A549 treated with AZD9567 at 1 μM for 4 hours (cell line): ENCODE results near the gene ELOA. TPM values are rescaled to one million over a fixed set of nuclear protein-coding genes. Genes with fewer than 3 reads are reported as not detected.

Experiments
- total RNA-seq: library from RNA; stranded (reverse); fragments of 200-300 nt; extraction: Qiagen RNA extraction; gene quantifications from 5 replicates; pipeline ENCODE4 v1.2.3, GENCODE V29; 2022; ENCODE audit not compliant: insufficient read depth

The ELOA gene, protein sequence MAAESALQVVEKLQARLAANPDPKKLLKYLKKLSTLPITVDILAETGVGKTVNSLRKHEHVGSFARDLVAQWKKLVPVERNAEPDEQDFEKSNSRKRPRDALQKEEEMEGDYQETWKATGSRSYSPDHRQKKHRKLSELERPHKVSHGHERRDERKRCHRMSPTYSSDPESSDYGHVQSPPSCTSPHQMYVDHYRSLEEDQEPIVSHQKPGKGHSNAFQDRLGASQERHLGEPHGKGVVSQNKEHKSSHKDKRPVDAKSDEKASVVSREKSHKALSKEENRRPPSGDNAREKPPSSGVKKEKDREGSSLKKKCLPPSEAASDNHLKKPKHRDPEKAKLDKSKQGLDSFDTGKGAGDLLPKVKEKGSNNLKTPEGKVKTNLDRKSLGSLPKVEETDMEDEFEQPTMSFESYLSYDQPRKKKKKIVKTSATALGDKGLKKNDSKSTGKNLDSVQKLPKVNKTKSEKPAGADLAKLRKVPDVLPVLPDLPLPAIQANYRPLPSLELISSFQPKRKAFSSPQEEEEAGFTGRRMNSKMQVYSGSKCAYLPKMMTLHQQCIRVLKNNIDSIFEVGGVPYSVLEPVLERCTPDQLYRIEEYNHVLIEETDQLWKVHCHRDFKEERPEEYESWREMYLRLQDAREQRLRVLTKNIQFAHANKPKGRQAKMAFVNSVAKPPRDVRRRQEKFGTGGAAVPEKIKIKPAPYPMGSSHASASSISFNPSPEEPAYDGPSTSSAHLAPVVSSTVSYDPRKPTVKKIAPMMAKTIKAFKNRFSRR
- total RNA-seq, result 27.9 to 32.8 TPM (median 28.8 TPM) in 5 replicates

DNA sequence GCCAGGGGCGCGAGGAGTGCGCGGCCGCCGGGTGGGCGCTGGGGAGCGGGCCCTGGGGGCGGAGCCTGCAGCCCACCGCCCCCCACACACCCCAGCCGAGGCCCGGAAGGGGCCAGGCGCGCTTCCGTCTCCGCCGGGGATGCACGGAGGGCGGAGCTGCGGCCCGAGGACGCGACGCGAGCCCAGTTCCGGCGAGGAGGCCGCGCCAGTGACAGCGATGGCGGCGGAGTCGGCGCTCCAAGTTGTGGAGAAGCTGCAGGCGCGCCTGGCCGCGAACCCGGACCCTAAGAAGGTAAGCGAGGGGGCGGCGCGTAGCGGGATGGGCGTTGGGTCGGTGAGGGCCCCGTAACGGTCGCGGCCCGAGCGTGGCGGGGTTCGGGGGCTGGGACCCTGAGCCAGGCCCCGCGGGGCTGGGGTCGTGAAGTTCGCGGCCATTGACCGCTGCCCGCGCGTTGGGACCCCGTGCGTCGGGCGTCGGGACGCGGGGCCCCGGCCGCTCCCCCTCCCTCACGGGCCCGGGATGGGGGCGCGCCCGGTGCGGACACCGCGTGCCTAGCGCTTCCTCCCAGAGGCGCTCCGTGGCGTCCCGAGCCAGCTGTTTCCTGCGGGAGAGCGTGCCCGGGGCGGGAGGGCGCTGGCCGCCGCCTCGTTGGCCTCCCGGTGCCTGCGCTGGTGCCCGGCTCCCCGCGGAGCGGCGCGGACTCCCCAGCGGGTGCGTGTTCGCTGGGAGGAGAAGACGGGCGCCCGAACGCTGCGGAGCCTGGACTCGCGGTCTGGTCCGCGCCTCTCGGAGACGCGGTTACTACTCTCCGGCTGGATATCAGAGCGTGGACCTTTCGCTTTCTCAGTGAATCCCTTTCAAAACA lies at the start of gene ELOA:
Gene ELOA, plus strand, starts transcription at position 185 of the 866 bp plus-strand sequence. Its CDS starts 33 bp downstream, at position 218.

DNA sequence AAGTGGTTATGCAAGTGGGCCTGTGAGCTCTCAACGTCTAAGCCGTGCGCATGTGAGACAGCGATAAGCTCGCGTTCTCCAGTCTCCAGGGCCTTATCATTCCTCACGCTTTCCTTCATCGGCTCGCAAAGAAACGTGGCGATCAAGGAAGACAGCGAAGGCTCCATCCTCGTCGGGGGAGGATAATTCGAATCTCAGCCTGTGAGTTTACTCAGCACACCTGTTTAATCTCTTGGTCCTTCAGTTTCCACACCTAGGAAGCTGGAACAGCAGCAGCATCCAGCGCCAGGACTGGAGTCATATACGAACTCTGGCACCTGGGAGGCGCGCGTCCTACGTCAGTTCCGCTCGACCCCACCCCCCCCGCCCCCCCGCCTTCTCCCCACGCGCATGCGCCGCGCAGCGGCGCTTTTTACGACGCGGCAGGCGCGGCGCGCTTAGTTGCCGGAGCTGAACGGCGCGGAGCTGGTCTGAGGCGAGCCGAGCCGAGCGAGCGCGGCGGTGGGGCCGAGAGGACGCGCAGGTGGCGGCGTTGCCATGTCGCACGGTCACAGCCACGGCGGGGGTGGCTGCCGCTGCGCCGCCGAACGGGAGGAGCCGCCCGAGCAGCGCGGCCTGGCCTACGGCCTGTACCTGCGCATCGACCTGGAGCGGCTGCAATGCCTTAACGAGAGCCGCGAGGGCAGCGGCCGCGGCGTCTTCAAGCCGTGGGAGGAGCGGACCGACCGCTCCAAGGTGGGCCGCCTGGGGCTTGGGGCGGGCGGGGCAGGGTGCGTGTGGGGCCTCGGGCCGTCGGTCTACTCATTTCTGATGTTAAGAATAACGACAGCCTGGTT lies 34.9 kb downstream of the ELOA start, which contains the start of gene PITHD1:
Gene PITHD1, plus strand, starts transcription at position 440 of the 836 bp plus-strand sequence. Its CDS starts 98 bp downstream, at position 538.

DNA sequence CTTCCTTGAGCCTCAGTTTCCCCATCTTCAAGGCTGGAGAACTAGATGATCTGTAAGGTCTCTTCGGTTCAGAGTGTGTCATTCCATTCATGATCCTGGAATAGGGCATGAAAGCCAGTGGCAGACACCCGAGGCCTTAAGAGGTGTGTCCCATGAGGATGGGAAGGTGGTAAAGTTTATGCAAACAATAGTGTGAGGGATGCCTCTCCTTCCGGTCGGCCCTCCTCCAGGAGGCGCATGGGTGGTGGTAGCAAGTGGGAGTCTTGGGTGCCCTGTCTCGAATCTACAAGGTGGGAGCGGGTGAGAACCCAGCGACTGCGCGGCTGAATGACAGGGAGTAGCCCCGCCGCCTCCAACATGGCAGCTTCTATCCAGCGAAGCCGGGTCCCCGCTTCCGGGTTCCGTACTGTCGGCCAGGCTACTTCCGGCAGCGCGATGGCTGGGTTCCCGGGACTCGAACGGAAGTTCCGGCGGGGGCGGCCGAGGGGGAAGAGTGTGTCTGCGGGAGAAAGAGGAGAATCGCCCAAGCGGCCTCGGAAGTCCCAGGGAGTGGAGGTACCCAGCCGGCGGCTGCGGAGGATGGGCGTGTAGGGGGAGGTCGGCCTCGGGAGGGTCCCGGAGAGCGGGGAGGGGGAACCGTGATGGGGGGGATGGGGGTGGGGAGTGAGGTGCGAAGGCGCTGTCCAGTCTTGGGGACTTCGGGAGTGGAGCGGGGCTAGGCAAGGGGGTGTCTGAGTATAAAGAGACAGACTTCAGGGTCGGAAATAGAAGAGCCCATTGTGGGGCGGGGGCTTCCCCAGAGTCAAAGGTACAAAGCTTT lies 47.6 kb downstream of the ELOA start, which contains the start of gene LYPLA2:
Gene LYPLA2, plus strand, starts transcription at position 450 of the 820 bp plus-strand sequence. CDS start 1,538 bp downstream, outside the sequence.

DNA sequence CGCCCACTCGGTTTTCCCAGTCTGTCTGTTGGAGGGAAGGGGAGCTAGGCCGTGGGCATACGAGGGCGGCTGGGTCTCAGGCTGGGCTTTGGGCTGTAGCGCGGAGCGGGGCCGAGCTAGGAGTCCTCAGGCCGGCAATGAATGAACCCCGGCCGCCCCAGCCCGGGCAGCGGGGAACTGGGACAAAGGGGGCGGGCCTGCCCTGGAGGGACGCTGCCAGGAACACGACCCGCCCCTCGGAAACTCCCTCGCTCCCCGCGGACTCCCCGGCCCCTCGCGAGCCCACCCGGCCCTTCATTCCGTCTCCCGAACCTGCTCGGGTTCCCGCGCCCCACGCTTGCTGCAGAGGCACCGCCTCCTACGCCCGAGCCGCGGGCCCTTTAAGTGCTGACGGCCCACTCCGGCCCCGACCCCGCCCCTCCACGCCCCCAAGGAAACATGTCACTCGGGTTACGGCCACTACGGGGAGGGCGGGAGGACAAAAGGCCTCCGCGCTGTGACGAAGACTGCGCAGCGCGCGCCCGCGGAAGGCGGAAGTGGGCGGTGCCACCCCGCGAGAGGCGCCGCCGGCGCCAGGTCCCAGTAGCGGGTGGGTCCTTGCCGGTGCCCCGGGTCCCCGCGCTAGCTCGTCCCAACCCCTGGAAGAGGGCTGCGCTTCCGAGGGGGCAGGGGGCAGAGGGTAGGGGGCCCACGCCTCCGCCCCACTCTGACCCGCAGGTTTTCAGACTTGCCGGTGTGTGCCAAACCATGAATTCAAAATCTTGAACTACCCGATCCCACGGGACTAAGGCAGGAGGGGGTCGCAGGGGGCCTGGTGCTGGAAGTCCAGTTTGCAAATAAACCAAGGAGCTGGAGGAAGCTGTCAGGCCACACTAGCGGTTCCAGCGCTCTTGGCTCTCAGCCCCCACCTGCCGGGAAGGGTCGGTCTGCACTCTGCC lies 57.4 kb downstream of the ELOA start, which contains the start of gene GALE:
Gene GALE, minus strand, starts transcription at position 355 of the 938 bp plus-strand sequence. CDS start 1,747 bp downstream, outside the sequence.

Other genes starting within 250 kb of the ELOA start
- 1.2 to 2.6 TPM (median 2.1 TPM) in 5 replicates for gene E2F2, start 212.2 kb upstream of the ELOA start, total RNA-seq
- 288 to 441 TPM (median 376 TPM) in 5 replicates for gene ID3, start 184.0 kb upstream of the ELOA start, total RNA-seq
- 1,287 to 1,484 TPM (median 1,441 TPM) in 5 replicates for gene RPL11, start 51.7 kb upstream of the ELOA start, total RNA-seq
- 28.4 to 40.6 TPM (median 35.0 TPM) in 5 replicates for gene PITHD1, start 34.9 kb downstream of the ELOA start, total RNA-seq
- 55.6 to 74.5 TPM (median 57.7 TPM) in 5 replicates for gene LYPLA2, start 47.7 kb downstream of the ELOA start, total RNA-seq
- gene GALE, start 57.3 kb downstream of the ELOA start, total RNA-seq, result 50.1 to 77.4 TPM (median 69.9 TPM) in 5 replicates
- 11.6 to 17.1 TPM (median 15.1 TPM) in 5 replicates for gene HMGCL, start 82.0 kb downstream of the ELOA start, total RNA-seq
- 9.3 to 13.1 TPM (median 10.8 TPM) in 5 replicates for gene FUCA1, start 124.8 kb downstream of the ELOA start, total RNA-seq
- not detected in 5 replicates for gene CNR2, start 169.9 kb downstream of the ELOA start, total RNA-seq
- gene PNRC2, start 216.4 kb downstream of the ELOA start, total RNA-seq, result 26.4 to 64.3 TPM (median 36.8 TPM) in 5 replicates
- gene SRSF10, start 236.9 kb downstream of the ELOA start, total RNA-seq, result 78.8 to 95.3 TPM (median 91.0 TPM) in 5 replicates